Keratinocyte (primary cell): Measurements from ENCODE around the gene TNFRSF25.

Source experiments
- EZH2 ChIP-seq: IDR thresholded peaks from one replicate; pipeline ENCODE4 v1.6.1; 2012; ENCODE audit warnings: inconsistent platforms, mild to moderate bottlenecking, low read length, moderate library complexity
- TF ChIP-seq, protein P1 (sequence below), 3 experiments: IDR thresholded peaks in 1 of 3; conservative IDR thresholded peaks in 1 of 3; optimal IDR thresholded peaks in 1 of 3; 2 replicates in 2 of 3; 3 replicates in 1 of 3; pipeline versions ENCODE3 to v1.5.1; 2011; ENCODE audit warnings: low read length in 3 of 3, mild to moderate bottlenecking in 3 of 3, moderate library complexity in 2 of 3, control low read depth in 1 of 3, inconsistent platforms in 1 of 3; ENCODE audit not compliant: insufficient read depth in 2 of 3; ENCODE audit errors: extremely low read depth in 1 of 3

DNA sequence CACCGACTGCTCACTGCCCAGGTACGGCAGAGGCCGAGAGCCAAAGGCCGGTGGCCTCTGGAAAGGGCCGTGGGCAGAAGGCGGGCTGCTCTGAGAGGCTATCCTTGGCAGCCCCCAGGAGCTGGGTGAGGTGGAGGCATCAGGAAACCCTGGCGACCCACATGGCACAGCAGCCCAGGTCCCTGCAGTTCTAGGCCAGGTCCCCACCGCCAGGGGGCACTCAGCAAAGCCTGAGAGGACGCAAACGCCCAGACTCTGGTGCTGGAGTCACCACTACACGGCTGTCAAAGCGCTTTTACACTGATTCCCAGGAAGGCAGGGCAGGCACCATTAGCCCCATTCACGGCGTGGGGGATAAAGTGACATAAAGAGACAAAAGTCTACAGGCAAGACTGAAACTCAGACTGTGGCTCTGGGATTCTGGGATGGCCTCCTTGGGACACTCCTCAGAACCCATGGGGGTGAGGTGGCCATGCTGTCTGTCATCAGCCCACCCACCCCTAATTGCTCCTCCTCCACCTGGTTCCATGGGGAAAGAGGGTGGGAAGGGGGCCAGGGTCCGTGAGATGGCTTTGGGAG lies 20.5 kb upstream of the TNFRSF25 start:
- TF ChIP-seq, protein P1, sequence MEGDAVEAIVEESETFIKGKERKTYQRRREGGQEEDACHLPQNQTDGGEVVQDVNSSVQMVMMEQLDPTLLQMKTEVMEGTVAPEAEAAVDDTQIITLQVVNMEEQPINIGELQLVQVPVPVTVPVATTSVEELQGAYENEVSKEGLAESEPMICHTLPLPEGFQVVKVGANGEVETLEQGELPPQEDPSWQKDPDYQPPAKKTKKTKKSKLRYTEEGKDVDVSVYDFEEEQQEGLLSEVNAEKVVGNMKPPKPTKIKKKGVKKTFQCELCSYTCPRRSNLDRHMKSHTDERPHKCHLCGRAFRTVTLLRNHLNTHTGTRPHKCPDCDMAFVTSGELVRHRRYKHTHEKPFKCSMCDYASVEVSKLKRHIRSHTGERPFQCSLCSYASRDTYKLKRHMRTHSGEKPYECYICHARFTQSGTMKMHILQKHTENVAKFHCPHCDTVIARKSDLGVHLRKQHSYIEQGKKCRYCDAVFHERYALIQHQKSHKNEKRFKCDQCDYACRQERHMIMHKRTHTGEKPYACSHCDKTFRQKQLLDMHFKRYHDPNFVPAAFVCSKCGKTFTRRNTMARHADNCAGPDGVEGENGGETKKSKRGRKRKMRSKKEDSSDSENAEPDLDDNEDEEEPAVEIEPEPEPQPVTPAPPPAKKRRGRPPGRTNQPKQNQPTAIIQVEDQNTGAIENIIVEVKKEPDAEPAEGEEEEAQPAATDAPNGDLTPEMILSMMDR (optimal IDR thresholded peaks at IDR 0.05 in 1 of 3, IDR thresholded peaks at IDR 0.05 in 1 of 3, conservative IDR thresholded peaks at IDR 0.05 in 1 of 3; ENCODE audit: extremely low read depth in 1 of 3, insufficient read depth in 2 of 3, low read length in 3 of 3) = peak in 2 of 3 experiments; percentile 92 to 95
- no peak for TF ChIP-seq EZH2
